Right ventricle myocardium superior (tissue), 1 donor: ENCODE results near the gene IGF2BP1. TPM values are rescaled to one million over a fixed set of nuclear protein-coding genes. Genes with fewer than 3 reads are reported as not detected.

ENCODE experiments used
- total RNA-seq: library from RNA; stranded (reverse); fragmentation: NEBNext Ultra II Directional; extraction: Animal tissue kit (Norgen Biotek cat#: 25700); gene quantifications from one replicate; pipeline ENCODE4 v1.2.1, GENCODE V29; 2021
- donor health status: DM: no; HTN: yes; CAD: no; lungs with severe emphysema.

Gene IGF2BP1
- total RNA-seq, 1 donor from 2014 or later = not detected

Other genes with a start within 250 kb of the IGF2BP1 start
- gene TTLL6, start 180.2 kb upstream of the IGF2BP1 start, total RNA-seq = not detected
- gene CALCOCO2, start 166.3 kb upstream of the IGF2BP1 start, total RNA-seq = 341 TPM
- gene ATP5MC1, start 104.6 kb upstream of the IGF2BP1 start, total RNA-seq = 492 TPM
- 36.7 TPM for gene UBE2Z, start 89.0 kb upstream of the IGF2BP1 start, total RNA-seq
- 114 TPM for gene SNF8, start 52.5 kb upstream of the IGF2BP1 start, total RNA-seq
- gene GIP, start 28.8 kb upstream of the IGF2BP1 start, total RNA-seq = not detected
- gene B4GALNT2, start 135.4 kb downstream of the IGF2BP1 start, total RNA-seq = not detected
- gene GNGT2, start 213.2 kb downstream of the IGF2BP1 start, total RNA-seq = 2.1 TPM
- gene ABI3, start 213.3 kb downstream of the IGF2BP1 start, total RNA-seq = 5.5 TPM
- gene PHOSPHO1, start 233.4 kb downstream of the IGF2BP1 start, total RNA-seq = 0.22 TPM